HCT116 (cell line): Measurements from ENCODE around the gene TAF1.
"Not testable (repeated sequence)": the region's sequence is repeated elsewhere in the genome, so short reads cannot be mapped to it uniquely, and the experiment has no call there.

Experiments used
- CTCF ChIP-seq, 3 experiments: fragments of 200-600 bp in 1 of 3; sonication (generic) in 1 of 3; IDR thresholded peaks in 2 of 3; conservative IDR thresholded peaks in 1 of 3; 2 replicates each; pipeline ENCODE4 v1.5.1; 2012 to 2017; ENCODE audit warnings: low read depth in 2 of 3, low read length in 2 of 3, antibody characterized with exemption in 1 of 3, borderline replicate concordance in 1 of 3, control low read depth in 1 of 3, mild to moderate bottlenecking in 1 of 3, mixed read lengths in 1 of 3, mixed run types in 1 of 3, moderate library complexity in 1 of 3; ENCODE audit not compliant: insufficient read depth in 1 of 3
- EZH2 ChIP-seq: fragments of 200-600 bp; sonication (generic); IDR thresholded peaks from 2 replicates; pipeline ENCODE4 v1.6.1; 2017; ENCODE audit warnings: antibody characterized with exemption, mixed run types
- EZH2phosphoT487 ChIP-seq: fragments of 200-600 bp; IDR thresholded peaks from 2 replicates; pipeline ENCODE4 v1.6.1; 2018; ENCODE audit warnings: antibody characterized with exemption, borderline replicate concordance
- JUND ChIP-seq: IDR thresholded peaks from 2 replicates; pipeline ENCODE4 v1.6.1; 2012
- POLR2A ChIP-seq: IDR thresholded peaks from 2 replicates; pipeline ENCODE4 v1.7.0; 2011; ENCODE audit warnings: borderline replicate concordance; ENCODE audit not compliant: insufficient read depth, insufficient read length; ENCODE audit errors: extremely low read depth
- POLR2AphosphoS5 ChIP-seq: IDR thresholded peaks from 2 replicates; pipeline ENCODE4 v1.6.1; 2011; ENCODE audit warnings: mild to moderate bottlenecking, low read depth, low read length, moderate library complexity
- RAD21 ChIP-seq: IDR thresholded peaks from 2 replicates; pipeline ENCODE4 v1.6.1; 2012; ENCODE audit warnings: low read depth, mild to moderate bottlenecking
- REST ChIP-seq: IDR thresholded peaks from 2 replicates; pipeline ENCODE4 v1.6.1; 2012; ENCODE audit warnings: low read depth
- YY1 ChIP-seq: IDR thresholded peaks from 2 replicates; pipeline ENCODE4 v1.6.1; 2011; ENCODE audit warnings: low read length, low read depth, moderate library complexity, mild to moderate bottlenecking; ENCODE audit not compliant: insufficient replicate concordance; ENCODE audit errors: extremely low read depth
- ZNF274 ChIP-seq: fragments of 200-500 bp; sonication (Bioruptor generic); IDR thresholded peaks from 2 replicates; pipeline ENCODE4 v1.6.1; 2014; ENCODE audit warnings: mild to moderate bottlenecking, low read depth, low read length, inconsistent platforms

- TF ChIP-seq CTCF (IDR thresholded peaks at IDR 0.05 in 2 of 3, conservative IDR thresholded peaks at IDR 0.05 in 1 of 3; ENCODE audit: borderline replicate concordance in 1 of 3, insufficient read depth in 1 of 3, low read depth in 2 of 3, low read length in 2 of 3); ZNF274; POLR2A; EZH2phosphoT487; EZH2; REST; YY1; RAD21; POLR2AphosphoS5; JUND: not testable (repeated sequence)
These were observed 13.7 kb upstream of the TAF1 start for GRCh38 chrX:71352439-71352838.
